GM21786 (cell line): Measurements from ENCODE around the gene FAM120B.
A peak's percentile ranks its signal among the peaks of the same experiment; 100 is the strongest.
"Not testable (repeated sequence)": the region's sequence is repeated elsewhere in the genome, so short reads cannot be mapped to it uniquely, and the experiment has no call there.

Experiments
- ATAC-seq: cut with Tn5 transposase; IDR thresholded peaks from one replicate; pipeline ENCODE4 v1.9.1; 2021; ENCODE audit not compliant: unreplicated experiment

FAM120B gene

DNA sequence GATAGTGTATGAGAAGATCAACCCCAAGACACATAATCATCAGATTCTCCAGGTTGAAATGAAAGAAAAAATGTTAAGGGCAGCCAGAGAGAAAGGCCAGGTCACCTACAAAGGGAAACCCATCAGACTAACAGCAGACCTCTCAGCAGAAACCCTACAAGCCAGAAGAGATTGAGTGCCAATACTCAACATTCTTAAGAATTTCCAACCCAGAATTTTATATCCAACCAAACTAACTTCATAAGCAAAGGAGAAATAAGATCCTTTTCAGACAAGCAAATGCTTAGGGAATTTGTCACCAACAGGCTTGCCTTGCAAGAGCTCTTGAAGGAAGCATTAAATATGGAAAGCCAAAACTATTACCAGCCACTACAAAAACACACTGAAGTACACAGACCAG, 44.9 kb downstream of the FAM120B start:
- not testable (repeated sequence) for ATAC-seq

DNA sequence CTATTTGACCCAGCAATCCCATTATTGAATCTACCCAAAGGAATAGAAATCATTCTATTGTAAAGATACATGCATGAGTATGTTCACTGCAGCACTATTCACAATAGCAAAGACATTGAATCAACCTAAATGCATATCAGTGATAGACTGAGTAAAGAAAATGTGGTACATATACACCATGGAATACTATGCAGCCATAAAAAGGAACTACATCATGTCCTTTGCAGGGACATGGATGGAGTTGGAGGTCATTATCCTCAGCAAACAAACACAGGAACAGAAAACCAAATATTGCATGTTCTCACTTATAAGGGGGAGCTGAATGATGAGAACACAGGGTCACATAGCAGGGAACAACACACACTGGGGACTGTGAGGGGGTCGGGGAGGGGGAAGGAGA, 48.6 kb downstream of the FAM120B start:
- ATAC-seq: not testable (repeated sequence)

DNA sequence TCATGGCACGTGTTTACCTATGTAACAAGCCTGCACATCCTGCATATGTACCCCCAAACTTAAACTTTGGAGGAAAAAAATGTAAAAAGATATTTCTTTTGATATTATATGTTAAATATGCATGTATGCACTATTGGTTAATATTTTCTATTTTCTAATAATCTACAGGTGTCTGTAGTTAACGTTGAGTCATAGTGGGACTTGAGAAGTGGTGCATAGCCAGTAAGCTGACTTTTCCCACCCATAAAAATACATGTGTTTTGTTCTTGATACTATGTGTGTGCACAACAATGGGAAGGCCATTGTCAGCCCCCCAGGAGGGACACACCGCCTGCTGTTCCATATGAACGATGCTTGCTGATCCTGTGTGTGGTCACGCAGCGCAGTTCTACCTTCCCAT, 49.1 kb downstream of the FAM120B start:
- peak; percentile 52 for ATAC-seq

DNA sequence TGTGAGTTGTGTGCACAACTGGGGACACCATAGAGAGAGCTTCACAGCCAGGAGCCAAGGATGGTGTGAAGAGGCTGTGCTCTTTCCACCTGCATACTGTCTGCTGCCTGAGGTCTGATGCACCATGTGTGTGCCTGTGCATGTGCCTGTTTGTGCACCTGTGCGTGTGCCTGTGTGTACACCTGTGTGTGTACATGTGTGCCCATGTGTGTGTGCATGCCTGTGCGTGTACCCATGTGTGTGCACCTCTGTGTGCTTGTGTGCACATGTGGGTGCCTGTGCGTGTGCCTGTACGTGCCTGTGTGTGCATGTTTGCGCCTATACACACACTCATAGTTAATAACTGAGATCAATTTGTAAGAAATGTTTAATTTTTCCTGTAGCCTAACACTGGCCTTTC, 51.3 kb downstream of the FAM120B start:
- ATAC-seq: no peak

DNA sequence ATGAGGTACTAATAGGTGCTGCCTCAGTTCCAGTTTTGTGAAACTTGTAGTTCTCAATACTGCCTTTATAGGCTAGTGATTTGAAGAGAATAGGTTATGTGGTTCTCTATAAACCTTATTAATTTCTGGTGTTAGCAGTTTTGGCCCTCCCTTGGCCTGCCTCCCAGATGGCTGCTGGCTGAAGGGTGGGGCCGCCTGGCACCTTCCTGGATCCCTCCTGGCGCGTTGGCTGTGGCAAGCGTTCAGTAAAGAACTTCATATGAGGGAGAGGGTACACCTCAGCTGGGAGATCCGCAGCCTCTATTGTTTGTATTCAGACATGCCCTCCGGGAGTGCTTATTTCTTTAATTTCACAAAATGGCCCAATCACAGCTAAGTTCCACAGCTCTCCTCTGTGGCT, 51.9 kb downstream of the FAM120B start:
- ATAC-seq: no peak

DNA sequence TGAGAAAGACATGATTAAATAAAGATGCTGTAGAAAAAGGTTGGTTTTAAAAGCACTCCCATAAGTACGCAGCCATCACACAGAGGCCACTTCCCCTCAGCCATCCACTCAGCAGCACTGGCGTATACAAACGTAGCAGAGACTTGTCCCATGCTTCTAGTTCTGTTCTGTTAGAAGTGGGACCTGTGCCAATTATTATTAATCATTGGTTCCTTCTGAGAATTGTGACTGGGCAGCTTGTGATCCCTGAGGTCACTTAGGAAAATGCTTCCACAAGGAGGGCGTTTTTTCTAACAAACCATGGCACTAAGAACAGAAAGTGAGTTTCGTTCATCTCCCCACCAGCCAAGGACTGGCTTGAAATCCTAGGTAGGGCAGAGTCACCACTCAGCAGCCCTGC, 53.9 kb downstream of the FAM120B start:
- ATAC-seq: no peak

DNA sequence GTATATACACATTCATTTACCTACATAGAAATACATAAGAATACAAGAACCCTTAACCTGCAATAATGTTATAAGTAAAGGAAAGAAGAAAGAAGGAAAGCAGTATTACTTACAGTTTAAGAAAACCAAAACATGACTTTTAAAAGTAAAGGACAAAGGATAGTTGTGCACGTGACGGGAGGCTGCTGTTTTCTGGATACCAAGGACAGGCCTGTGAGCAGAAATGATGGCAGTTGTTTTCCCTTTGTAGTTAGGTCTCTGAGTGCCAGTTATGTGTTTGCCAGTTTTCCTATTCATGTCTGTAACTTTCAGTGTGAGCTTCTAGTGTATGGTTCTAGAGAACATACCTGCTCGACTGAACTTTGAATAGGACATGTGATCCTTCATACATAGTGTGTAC, 54.8 kb downstream of the FAM120B start:
- ATAC-seq: no peak

DNA sequence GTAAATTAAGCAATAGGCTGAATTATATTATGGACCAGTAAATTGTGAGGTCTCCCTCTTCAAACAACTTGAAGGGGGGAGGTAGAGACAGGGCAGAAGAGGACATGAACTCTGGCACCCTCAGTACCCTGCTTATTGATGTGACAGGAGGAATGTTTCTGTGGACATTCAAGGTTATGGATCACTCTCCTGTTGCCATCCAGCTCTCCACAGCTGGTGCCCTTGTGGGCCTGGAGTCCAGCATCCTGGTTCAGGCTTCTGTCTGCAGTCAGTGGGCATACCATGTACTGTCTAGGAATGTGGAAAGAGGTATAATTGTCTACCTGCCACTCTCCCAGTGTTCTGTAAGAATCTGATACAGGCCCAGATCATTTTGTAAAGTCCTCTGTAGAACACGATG, 55.6 kb downstream of the FAM120B start:
- ATAC-seq: no peak

DNA sequence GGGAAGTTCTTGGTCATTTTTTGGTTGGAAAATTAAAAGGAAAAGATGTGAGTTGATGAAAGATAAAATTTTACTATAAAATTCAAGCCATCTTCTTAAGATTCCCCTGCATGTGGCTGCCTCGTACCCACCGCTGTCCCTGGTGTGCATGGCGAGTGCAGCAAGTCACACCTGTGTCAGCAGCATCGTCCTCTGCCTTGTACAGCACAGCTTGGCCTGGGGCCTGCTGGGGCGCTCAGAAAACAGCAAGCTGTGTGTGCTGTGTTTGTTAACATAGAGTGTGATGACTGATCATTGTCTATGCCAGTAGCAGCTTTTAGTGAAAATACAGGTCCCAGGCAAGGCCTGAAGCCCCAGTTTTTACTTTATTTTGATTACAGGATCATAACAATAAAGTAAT, 56.7 kb downstream of the FAM120B start:
- no peak for ATAC-seq

DNA sequence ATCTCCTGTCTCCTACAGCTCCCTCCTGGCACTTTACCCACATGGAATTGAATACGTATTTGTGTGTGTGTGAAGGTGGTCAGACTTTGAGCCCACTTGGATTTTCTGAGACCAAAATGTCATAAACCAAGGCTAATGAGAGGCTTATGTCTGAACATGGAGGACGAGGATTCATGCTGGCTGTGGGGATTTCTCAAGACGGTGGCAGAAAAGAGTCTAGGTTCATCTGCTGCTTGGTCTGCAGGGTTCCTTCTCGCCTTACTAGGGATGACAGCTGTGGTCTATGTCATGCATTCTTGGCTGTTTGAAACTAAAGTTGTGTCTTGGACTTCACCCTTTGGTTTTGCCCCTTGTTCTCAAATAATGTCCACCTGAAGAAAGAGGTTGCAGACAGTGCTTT, 58.6 kb downstream of the FAM120B start:
- ATAC-seq: no peak

DNA sequence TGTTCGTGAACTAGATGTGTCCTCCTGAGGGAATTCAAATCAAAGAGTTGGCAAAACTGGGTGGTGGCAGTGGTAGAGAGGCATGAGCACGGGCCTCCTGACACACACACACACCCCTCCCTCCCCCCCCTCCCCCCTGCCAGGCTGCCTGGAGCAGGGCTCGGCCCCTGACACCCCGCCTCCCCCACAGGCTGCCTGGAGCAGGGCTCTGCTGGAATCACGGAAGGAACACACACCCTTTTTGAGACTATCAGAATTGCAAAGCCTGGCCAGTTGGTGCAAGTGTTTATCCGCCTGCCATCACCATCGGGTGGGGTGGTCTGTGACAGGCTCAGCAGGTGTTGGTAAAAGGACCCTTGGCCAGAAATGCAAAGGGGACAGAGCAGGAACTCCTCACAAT, 59.0 kb downstream of the FAM120B start:
- ATAC-seq: no peak

DNA sequence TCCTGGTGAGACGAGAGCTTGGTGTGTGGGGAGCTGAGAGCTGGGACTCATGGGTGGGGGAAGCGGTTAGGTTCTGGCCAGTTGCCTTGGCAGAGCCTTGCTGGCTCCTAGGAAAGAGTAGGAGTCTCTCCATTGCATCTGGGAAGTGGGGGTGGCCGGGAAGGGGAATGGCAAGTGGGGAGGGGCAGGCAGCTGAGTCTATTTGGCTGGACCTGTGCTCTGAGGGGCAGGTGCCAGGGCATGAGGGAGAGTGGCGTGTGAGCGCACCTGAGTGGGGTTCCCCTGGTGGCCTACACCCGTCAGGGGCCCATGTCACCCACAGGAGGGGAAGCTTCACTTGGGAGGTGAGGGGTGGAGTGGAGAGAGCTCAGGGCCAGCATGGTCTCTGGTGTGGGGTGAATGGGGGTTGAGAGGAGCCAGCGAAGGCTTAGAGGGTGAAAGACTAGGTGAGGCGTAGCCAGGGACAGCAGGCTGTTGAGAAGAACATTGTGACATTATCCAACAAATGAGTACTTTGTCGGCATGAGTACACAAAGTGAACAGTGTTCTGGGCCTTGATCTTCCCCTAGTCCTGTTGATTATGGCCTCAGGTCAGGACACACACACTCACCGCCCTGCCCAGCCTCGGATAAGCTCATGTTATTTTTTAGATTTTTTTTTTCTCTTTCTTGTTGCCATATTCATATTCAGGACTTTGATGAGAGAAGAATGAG, 59.8 kb downstream of the FAM120B start:
- no peak for ATAC-seq

DNA sequence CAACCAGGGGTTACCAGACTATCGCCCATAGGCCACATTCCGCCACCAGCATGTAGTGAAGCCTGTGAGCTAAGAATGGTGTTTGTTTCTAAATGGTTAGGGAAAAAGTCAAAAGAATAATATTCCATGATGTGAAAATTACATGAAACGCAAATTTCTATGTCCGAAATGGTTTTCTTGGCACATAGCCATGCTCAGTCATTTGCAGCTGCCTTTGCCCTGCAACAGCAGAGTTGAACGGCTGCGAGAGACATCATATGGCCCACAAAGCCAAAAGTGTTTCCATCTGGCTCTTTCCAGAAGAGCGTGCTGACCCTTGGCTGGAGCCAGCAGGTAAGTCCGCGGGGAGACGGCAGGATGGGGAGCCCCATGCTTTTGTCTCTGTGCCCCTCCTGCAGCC, 60.7 kb downstream of the FAM120B start:
- no peak for ATAC-seq

DNA sequence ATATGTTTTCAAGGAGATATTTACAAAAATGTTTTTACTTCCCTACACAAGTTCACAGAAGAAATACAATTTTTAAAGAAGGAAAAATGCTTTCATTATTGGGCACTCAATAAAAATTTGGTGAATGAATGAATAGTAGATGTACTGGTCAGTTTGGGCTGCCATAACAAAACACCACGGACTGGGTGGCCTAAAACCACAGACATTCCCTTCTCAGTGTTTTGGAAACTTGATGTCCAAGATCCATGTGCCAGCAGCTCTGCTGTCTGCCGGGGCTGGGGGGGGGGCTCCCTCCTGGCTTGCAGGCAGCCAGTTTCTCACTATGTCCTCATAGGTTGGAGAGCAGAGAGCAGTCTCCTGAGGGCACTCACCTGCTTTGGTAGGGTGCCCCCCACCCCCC, 62.0 kb downstream of the FAM120B start:
- no peak for ATAC-seq

DNA sequence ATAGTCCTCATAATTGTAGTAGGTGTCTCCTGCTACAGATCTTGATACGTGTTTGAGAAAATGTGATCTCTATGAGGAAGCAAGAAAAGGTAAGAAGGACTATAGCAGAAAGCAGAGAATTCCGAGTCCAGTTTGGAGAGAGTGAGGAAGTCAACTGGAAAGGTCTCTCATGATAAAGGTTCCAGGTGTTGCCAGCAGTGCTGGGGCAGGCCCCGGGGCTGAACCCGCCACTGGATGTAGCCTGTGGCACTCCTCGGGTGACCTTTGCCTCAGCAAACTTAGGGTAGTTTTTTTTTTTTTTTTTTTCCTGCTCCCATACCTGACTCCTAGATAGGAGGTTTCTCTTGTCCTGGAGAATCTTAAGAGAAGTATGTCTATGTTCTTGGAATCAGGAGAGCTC, 62.8 kb downstream of the FAM120B start:
- no peak for ATAC-seq

DNA sequence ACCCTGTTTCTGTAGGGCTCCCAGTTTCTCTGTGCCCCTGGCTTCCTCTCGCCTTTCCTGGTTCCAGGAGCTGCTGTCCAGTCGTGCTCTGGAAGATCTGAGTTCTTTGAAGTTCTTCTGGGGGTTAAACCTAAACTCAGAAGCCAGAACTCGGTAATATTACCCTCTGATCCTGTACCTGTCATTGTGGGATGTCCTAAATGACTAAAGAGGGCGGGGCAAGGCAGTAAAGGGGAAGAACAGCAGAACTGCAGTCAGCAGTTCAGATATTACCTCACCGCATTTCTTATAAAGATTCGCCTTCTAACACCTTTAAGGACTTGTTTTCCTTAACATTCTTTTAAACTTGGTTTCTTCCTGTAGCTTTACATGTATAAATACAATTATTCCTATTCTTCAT, 63.9 kb downstream of the FAM120B start:
- ATAC-seq: peak; percentile 50

DNA sequence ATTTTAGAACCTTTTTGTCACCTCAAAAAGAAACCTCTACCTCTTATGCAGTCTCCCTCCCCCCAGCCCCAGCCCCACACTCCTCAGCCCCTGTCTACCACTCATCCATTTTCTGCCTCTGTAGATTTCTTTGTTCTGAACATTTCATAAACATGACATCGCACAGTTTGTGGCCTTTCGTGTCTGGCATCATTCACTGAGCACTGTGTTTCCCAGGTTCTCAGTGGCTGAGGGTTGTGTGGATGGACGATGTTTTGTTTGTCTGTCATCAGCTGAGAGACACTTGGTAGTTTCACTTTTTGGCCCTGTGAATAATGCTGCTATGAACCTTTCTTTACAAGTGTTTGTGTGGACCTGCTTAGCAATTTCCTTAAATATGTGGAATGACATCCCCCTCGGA, 64.5 kb downstream of the FAM120B start:
- no peak for ATAC-seq

DNA sequence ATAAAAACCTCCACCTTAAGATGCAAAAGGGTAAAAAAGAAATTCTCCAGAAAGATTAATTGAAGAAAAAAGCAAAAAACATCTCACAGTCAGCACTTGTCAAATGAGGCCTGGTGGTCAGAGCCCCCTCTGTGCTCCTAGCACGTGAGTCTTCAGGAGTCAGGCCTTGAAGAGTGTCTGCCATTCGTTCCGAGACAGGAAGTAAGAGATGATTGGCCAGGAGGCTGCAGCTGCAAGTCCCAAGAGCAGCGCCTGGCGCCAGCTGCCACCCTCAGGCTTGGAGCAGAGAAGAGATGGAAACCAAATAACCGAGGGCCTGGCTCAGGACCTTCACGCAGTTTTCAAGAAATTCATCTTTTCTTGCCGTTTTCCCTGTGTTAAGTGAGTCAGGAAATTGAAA, 65.0 kb downstream of the FAM120B start:
- ATAC-seq: no peak

DNA sequence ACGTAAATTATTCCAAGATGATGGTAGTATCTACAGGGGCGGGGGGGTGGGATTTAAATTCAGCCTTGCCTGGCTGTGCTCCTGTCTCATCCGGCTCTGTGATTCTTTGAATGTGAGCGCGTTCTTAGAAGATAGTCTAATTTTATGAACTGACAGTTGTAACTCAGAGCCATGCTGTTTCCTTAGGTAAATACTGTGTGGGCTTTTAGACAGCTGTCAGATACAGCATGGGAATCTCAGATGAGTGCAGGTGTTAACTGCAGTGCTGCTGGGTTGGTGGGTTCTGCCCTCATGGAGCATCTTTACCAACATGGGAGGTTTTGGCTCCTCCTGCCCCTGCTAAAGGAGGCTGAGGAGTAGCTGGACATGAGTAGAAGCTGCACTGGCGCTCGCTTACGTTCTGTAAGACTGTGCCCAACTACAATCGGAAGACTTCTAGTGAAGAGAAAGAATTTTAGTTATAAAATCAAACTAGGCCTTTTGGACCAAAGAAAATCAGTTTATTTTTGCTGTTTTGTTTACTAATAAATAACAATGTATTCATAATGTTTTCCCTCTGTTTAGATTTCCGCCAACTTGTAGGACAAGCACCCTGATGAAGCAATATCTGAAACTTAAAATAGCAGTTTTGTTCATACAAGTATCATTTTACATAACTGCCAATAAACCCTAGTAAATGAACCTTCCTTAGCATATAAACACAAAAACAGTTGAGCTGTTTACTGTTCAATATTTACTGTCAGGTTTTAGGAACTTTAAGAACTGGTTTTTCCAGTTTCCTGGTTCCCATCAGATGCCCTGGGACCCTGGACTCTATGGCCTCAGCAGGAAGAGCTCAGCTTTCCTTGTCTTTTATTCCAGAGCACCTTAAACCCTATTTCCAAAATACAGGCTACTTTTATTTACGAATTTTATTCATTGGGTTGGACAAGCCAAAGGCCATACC, 66.1 kb downstream of the FAM120B start:
- no peak for ATAC-seq

DNA sequence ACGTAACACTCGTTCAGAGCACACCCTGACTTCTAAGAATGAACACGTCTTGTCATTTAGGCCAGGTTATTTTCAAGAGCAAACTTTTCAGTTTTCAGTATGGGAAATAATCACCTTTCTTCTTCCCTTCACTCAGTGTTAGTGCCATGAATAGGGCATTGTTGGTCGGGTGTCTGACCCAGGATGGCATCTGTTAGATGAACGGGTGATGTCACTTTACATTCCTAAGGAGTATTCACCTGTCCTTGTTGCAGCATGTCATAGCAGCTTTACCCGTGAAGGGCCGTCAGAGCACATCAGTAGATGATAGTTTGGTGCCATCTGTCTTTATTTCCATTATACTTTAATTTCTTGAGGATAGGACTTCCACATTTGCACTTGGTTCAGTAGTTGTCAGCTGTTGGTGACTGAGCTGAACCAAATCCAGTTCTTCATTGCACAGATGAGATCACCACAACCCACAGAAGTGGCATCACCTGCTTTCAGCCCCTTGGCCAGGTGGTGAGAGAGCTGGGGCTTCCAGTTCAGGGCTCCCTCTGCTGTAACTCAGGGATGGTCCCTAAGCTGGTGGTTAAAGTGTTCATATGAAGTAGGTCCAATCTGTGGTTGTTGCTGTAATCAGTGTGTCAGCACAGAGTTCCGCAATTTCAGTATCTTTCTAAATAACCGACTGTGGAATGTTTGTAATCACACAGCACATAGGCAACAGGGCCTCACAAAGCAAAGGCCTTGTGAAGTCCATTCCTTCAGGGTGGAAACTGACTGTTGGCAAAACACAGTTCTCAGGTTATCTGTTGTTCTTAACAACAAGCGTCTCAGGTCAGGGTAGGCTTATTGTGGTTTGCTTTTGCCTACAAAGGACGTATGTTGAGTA, 68.2 kb downstream of the FAM120B start:
- ATAC-seq: no peak

DNA sequence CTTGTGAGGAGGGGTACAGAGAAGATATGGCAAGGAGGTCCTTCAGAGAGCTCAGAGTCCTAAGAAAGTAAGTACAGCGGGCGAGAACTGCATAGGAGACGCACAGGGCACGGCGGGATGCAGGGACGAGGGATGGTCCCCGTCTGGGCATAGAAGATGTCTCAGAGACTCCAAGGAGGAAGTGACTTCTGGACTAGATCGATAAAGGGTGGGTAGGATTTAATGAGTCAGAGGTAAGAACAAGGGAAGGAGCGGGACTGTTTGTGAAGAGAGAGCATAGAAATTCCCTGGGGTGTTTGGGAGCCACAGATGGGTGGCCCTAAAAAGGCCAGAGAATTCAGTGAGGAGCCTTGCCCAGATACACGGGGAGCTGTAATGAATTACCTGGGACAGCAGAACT, 69.1 kb downstream of the FAM120B start:
- ATAC-seq: no peak
